IMR-90 (cell line): ENCODE results near the gene NOL8. TPM values are rescaled to one million over a fixed set of nuclear protein-coding genes. Genes with fewer than 3 reads are reported as not detected.

ENCODE experiments used
- ATAC-seq: fragments of 200-7000 bp; cut with Tn5 transposase; 2 replicates; pipeline ENCODE4 v1.9.1; 2020; ENCODE audit warnings: low read depth, mild to moderate bottlenecking, moderate library complexity
- BruUV-seq: library from RNA; stranded (reverse); fragments of 400-500 nt; replicated peaks from 2 replicates; lab custom pipeline; 2021; lab: Mats Ljungman, UMichigan
- CTCF ChIA-PET: fragments of 300-600 bp; formaldehyde crosslinking; extraction: SDS; loops from one replicate; lab custom pipeline; 2021; ENCODE audit warnings: antibody characterized with exemption; lab: Yijun Ruan, JAX
- POLR2A ChIA-PET: fragments of 300-600 bp; sonication (Branson Sonifier 250); formaldehyde crosslinking; loops from one replicate; lab custom pipeline; 2022; ENCODE audit warnings: antibody characterized with exemption; ENCODE audit not compliant: unreplicated experiment; lab: Charles Lee
- DNase-seq: peaks from one replicate; pipeline ENCODE4 v3.0.0; 2013
- H2AFZ ChIP-seq: replicated peaks from 2 replicates; pipeline ENCODE3; 2013; ENCODE audit warnings: low read length, mild to moderate bottlenecking; ENCODE audit not compliant: poor library complexity
- H2AK5ac ChIP-seq: 2 replicates; pipeline ENCODE4 v1.6.1; 2013; ENCODE audit warnings: low read depth, low read length, inconsistent platforms
- H2AK9ac ChIP-seq: replicated peaks from 2 replicates; pipeline ENCODE3; 2013; ENCODE audit warnings: mild to moderate bottlenecking, low read depth, low read length, moderate library complexity; ENCODE audit not compliant: poor library complexity
- H2BK120ac ChIP-seq: 2 replicates; pipeline ENCODE4 v1.6.1; 2013; ENCODE audit warnings: low read depth, low read length, inconsistent platforms
- H2BK15ac ChIP-seq: 3 replicates; pipeline ENCODE4 v1.6.1; 2013; ENCODE audit warnings: low read depth, low read length, inconsistent platforms
- H2BK20ac ChIP-seq: 2 replicates; pipeline ENCODE4 v1.6.1; 2013; ENCODE audit warnings: low read depth, mild to moderate bottlenecking, inconsistent platforms, low read length, moderate library complexity
- H2BK5ac ChIP-seq: 2 replicates; pipeline ENCODE4 v1.6.1; 2013; ENCODE audit warnings: mild to moderate bottlenecking, low read depth, low read length, inconsistent platforms; ENCODE audit not compliant: poor library complexity, severe bottlenecking
- H3K14ac ChIP-seq: replicated peaks from 2 replicates; pipeline ENCODE4 v1.6.1; 2013; ENCODE audit warnings: low read depth, low read length, inconsistent platforms
- H3K18ac ChIP-seq: 2 replicates; pipeline ENCODE4 v1.6.1; 2013; ENCODE audit warnings: low read depth, low read length, control low read depth
- H3K23ac ChIP-seq: 2 replicates; pipeline ENCODE4 v1.6.1; 2013; ENCODE audit warnings: low read depth, low read length, inconsistent platforms
- H3K27ac ChIP-seq: 2 replicates; pipeline ENCODE4 v1.5.1; 2013; ENCODE audit warnings: mild to moderate bottlenecking, control low read depth, low read length; ENCODE audit not compliant: insufficient read depth
- H3K27me3 ChIP-seq: 2 replicates; pipeline ENCODE4 v1.6.1; 2013; ENCODE audit warnings: low read length; ENCODE audit not compliant: control insufficient read depth, insufficient read depth
- H3K36me3 ChIP-seq: 2 replicates; pipeline ENCODE4 v1.6.1; 2013; ENCODE audit warnings: low read length, mixed read lengths; ENCODE audit not compliant: control insufficient read depth, insufficient read depth
- H3K4ac ChIP-seq: 2 replicates; pipeline ENCODE4 v1.6.1; 2013; ENCODE audit warnings: low read depth, low read length, inconsistent platforms
- H3K4me1 ChIP-seq: 2 replicates; pipeline ENCODE4 v1.6.1; 2013; ENCODE audit warnings: low read length, mixed read lengths; ENCODE audit not compliant: control insufficient read depth, insufficient read depth
- H3K4me2 ChIP-seq: 2 replicates; pipeline ENCODE4 v1.6.1; 2013; ENCODE audit warnings: low read depth, mild to moderate bottlenecking, control low read depth, low read length, moderate library complexity
- H3K4me3 ChIP-seq: 2 replicates; pipeline ENCODE4 v1.5.1; 2013; ENCODE audit warnings: low read depth, mild to moderate bottlenecking, control low read depth, low read length, moderate library complexity; ENCODE audit not compliant: insufficient read depth
- H3K56ac ChIP-seq: 2 replicates; pipeline ENCODE4 v1.6.1; 2013; ENCODE audit warnings: low read length, inconsistent platforms; ENCODE audit not compliant: insufficient read depth; ENCODE audit errors: extremely low read depth
- H3K79me1 ChIP-seq, 2 experiments: 2 replicates each; pipeline ENCODE4 v1.6.1; 2013; ENCODE audit warnings: low read length in 2 of 2, inconsistent platforms in 1 of 2, low read depth in 1 of 2
- H3K9ac ChIP-seq: 2 replicates; pipeline ENCODE4 v1.6.1; 2013; ENCODE audit warnings: low read depth, low read length, control low read depth
- H3K9me1 ChIP-seq: 2 replicates; pipeline ENCODE4 v1.6.1; 2013; ENCODE audit warnings: low read length, inconsistent platforms; ENCODE audit not compliant: insufficient read depth
- H3K9me3 ChIP-seq: 2 replicates; pipeline ENCODE4 v1.6.1; 2013; ENCODE audit warnings: low read length; ENCODE audit not compliant: control insufficient read depth, insufficient read depth
- H4K20me1 ChIP-seq: 2 replicates; pipeline ENCODE4 v1.6.1; 2013; ENCODE audit warnings: low read length, inconsistent platforms; ENCODE audit not compliant: insufficient read depth
- H4K5ac ChIP-seq: 2 replicates; pipeline ENCODE4 v1.6.1; 2013; ENCODE audit warnings: mild to moderate bottlenecking, low read depth, low read length, control low read depth
- H4K8ac ChIP-seq, 2 experiments: 2 replicates each; pipeline ENCODE4 v1.6.1; 2013; ENCODE audit warnings: low read depth in 2 of 2, low read length in 2 of 2, control low read depth in 1 of 2, inconsistent platforms in 1 of 2
- H4K91ac ChIP-seq: 2 replicates; pipeline ENCODE4 v1.6.1; 2013; ENCODE audit warnings: low read depth, low read length, inconsistent platforms; ENCODE audit not compliant: insufficient read depth
- CEBPB ChIP-seq: IDR thresholded peaks from 2 replicates; pipeline ENCODE4 v1.6.1; 2012; ENCODE audit warnings: low read depth, low read length, improper control_type of control experiment
- FOS ChIP-seq: fragments of 150-350 bp; IDR thresholded peaks from 2 replicates; pipeline ENCODE4 v1.6.1; 2016; ENCODE audit warnings: low read depth, low read length
- MAZ ChIP-seq: IDR thresholded peaks from 2 replicates; pipeline ENCODE4 v1.6.1; 2012; ENCODE audit warnings: low read depth, mild to moderate bottlenecking, low read length, improper control_type of control experiment, moderate library complexity, borderline replicate concordance
- NFE2L2 ChIP-seq: fragments of 150-350 bp; IDR thresholded peaks from 2 replicates; pipeline ENCODE4 v1.6.1; 2016; ENCODE audit warnings: low read depth, mild to moderate bottlenecking, low read length
- POLR2A ChIP-seq: IDR thresholded peaks from 2 replicates; pipeline ENCODE4 v1.6.1; 2012; ENCODE audit warnings: mild to moderate bottlenecking, low read depth, low read length
- RAD21 ChIP-seq: IDR thresholded peaks from 2 replicates; pipeline ENCODE4 v1.6.1; 2012; ENCODE audit warnings: low read length, improper control_type of control experiment
- RCOR1 ChIP-seq: IDR thresholded peaks from 2 replicates; pipeline ENCODE4 v1.6.1; 2012; ENCODE audit warnings: mild to moderate bottlenecking, low read length, improper control_type of control experiment; ENCODE audit not compliant: insufficient replicate concordance
- RFX5 ChIP-seq: IDR thresholded peaks from 2 replicates; pipeline ENCODE4 v1.8.0; 2012; ENCODE audit warnings: low read depth, mild to moderate bottlenecking, low read length, moderate library complexity
- WGBS, 2 experiments: methylation state at CpG; one replicate each; pipeline versions ENCODE4 v1.1.5 to v1.1.7; 2013; ENCODE audit warnings: missing lambda C conversion rate in 2 of 2; ENCODE audit not compliant: insufficient read length in 1 of 2; ENCODE audit errors: extremely low coverage in 2 of 2; 5-methylcytosine and 5-hydroxymethylcytosine counted together
- dilution Hi-C: fragments of 300-500 bp; cut with HindIII; formaldehyde crosslinking; loops from one replicate; pipeline ENCODE4 v1.14.3; 2018; ENCODE audit warnings: low sequenced_read_pairs; ENCODE audit not compliant: unreplicated experiment
- in situ Hi-C: fragments of 300-500 bp; cut with MboI; formaldehyde crosslinking; loops from 3 replicates; pipeline ENCODE4 v1.14.3; 2019; ENCODE audit warnings: low sequenced_read_pairs, inconsistent platforms, mixed read lengths
- intact Hi-C: fragments of 100-400 bp; cut with micrococcal nuclease; formaldehyde crosslinking; loops from 2 replicates; pipeline ENCODE4 v1.10.0; 2022
- polyA plus RNA-seq, 3 experiments: library from polyadenylated mRNA; depleted of rRNA; stranded (reverse); fragments of >200 nt; gene quantifications; 2 replicates each; pipeline ENCODE4 v1.2.3, GENCODE V29; 2012; ENCODE audit warnings: low replicate concordance in 1 of 3
- total RNA-seq: library from RNA; depleted of rRNA; stranded (reverse); fragments of >200 nt; gene quantifications from 2 replicates; pipeline ENCODE4 v1.2.3, GENCODE V29; 2012
- TF ChIP-seq, protein P1 (sequence below): fragments of 150-350 bp; IDR thresholded peaks from 2 replicates; pipeline ENCODE4 v1.6.1; 2016; ENCODE audit warnings: low read depth, mild to moderate bottlenecking, low read length, moderate library complexity, borderline replicate concordance

The NOL8 gene
- total and polyA plus RNA-seq, 2 of the 4 experiments (the other 2 are of a cell fraction): 10.1 to 18.3 TPM

DNA sequence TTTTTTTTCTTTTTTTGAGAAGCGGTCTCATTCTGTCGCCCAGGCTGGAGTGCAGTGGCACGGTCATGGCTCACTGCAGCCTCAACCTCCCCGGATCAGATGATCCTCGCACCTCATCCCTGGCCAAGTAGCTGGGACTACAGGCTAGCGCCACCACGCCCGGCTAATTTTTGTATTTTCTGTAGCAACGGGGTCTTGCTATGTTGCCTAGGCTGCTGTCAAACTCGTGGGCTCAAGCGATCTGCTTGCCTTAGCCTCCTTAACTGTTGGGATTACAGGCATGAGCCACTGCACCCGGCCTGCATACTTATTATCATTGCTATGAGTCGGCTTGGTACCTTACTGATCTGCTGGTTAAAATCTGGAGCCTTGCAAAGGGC is 30.9 kb downstream of the NOL8 start:
- Histone ChIP-seq H4K91ac (peak overlapping the region; percentile 76), H3K79me1 (peaks cover 2 to 29% of the 10 kb centered on the region in 2 experiments), H2AK5ac (peak overlapping the region; percentile 95), H3K9me3 (no peaks in the 10 kb centered on the region), H3K18ac (no peak overlapping the region; the same call in 1 of the 2 replicates), H3K9ac (peak overlapping the region; percentile 59), H3K56ac (peak overlapping the region; percentile 78; the same call in 1 of the 2 replicates), H2BK120ac (peak overlapping the region; percentile 16), H3K4ac (peak overlapping the region; percentile 81), H2AFZ (peak overlapping the region; percentile 55), H2AK9ac (peak overlapping the region; percentile 72), H3K23ac (peak overlapping the region; percentile 67), H3K9me1 (peaks cover 4% of the 10 kb centered on the region), H2BK15ac (no peak overlapping the region), H3K4me2 (peak overlapping the region; percentile 79), H2BK5ac (peak overlapping the region; percentile 58), H2BK20ac (no peak overlapping the region; the same call in 1 of the 2 replicates), H3K27me3 (no peaks in the 10 kb centered on the region), H4K5ac (peak overlapping the region; percentile 82), H3K4me3 (peak overlapping the region; percentile 61; the same call in 1 of the 2 replicates), H3K4me1 (peaks cover 6% of the 10 kb centered on the region), H3K36me3 (peaks cover 5% of the 10 kb centered on the region), H3K14ac (peak overlapping the region; percentile 69), H4K20me1 (peaks cover 20% of the 10 kb centered on the region; the same call in 1 of the 2 replicates), H3K27ac (peak overlapping the region; percentile 79), H4K8ac (peak overlapping the region; percentile 30 to 94)
- DNase-seq (peak; percentile 16), ATAC-seq (no peak)
- intact Hi-C loops: no loop called here
- dilution Hi-C loops: no loop called here
- ChIA-PET POLR2A (no interaction called here), CTCF (interaction anchor here (0.6 kb wide), 1 partner anchor 307 kb away, joined by 3 read pairs; no protein-coding TSS in a partner anchor)
- TF ChIP-seq POLR2A: no peak
- TF ChIP-seq NFE2L2: no peak
- TF ChIP-seq CEBPB: no peak
- no peak for TF ChIP-seq RCOR1
- TF ChIP-seq RFX5: no peak
- no peak for TF ChIP-seq MAZ
- no peak for TF ChIP-seq FOS
- TF ChIP-seq, protein P1, sequence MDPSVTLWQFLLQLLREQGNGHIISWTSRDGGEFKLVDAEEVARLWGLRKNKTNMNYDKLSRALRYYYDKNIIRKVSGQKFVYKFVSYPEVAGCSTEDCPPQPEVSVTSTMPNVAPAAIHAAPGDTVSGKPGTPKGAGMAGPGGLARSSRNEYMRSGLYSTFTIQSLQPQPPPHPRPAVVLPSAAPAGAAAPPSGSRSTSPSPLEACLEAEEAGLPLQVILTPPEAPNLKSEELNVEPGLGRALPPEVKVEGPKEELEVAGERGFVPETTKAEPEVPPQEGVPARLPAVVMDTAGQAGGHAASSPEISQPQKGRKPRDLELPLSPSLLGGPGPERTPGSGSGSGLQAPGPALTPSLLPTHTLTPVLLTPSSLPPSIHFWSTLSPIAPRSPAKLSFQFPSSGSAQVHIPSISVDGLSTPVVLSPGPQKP: no peak
- TF ChIP-seq RAD21: no peak
- no TSS peak for BruUV-seq
- WGBS, 2 experiments: 35% methylated on average over 13 of the region's 13 CpGs; no CpG with 5 or more reads in 1 of the 2 experiments
- in situ Hi-C loops: loop anchor here (5.0 to 10.0 kb wide), 2 partner anchors 47 to 159 kb away; no protein-coding TSS in a partner anchor
